ENCODE measurements around the gene MBLAC1. TPM values are rescaled to one million over a fixed set of nuclear protein-coding genes. Genes with fewer than 3 reads are reported as not detected.

The MBLAC1 gene
- total and polyA plus RNA-seq, 8 donors = 1.2 to 2.8 (median 1.7) TPM

- intact Hi-C loops (cut with DNase I) = no loop called here
- ATAC-seq (peak; percentile 93), DNase-seq (peak; percentile 75 to 98 (median 80))
Measured at GRCh38 chr7:100088621-100089457, 37.9 kb upstream of the MBLAC1 start, which contains the start of gene COPS6. Gene COPS6 (plus strand): TSS chr7:100088969. CDS start chr7:100088991, 22 bp downstream.

DNA sequence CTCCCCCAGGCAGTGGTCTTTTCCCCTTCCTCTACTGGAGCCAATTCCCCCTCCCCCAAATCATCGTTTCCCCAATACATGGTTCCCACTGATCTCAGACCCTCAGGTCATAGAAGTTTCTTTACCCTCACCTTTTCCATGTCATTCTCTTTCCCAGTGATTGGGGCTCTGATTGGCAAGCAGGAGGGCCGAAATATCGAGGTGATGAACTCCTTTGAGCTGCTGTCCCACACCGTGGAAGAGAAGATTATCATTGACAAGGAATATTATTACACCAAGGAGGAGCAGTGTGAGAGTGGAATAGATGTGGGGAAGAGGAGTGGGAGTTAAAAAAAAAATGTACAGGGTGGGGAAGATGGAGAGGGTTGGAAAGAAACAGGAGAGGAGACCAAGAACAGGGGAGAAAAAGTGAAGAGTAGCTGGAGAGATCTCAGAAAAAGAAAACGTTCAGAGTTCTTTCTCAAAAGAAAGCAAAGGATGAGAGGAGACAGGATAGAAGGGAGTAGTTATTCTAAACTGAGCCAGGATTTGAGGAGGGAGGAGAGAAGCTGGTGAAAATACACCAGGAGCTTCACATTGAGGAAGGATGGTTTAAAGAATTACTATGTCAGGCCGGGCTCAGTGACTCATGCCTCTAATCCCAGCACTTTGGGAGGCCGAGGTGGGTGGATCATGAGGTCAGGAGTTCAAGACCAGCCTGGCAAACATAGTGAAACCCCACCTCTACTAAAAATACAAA lies 37.1 kb upstream of the MBLAC1 start:
- no peak for DNase-seq
- intact Hi-C loops (cut with DNase I) = no loop called here
- H3K4me3 ChIP-seq = peak overlapping the region; percentile 88 to 90
- H3K27ac ChIP-seq = peak overlapping the region; percentile 72 to 83
- peaks cover 0 to 44% of the 10 kb centered on the region in 2 donors for H3K36me3 ChIP-seq
- H3K9me3 ChIP-seq = no peaks in the 10 kb centered on the region
- no peak for TF ChIP-seq CTCF (IDR thresholded peaks at IDR 0.05)
- no peaks in the 10 kb centered on the region for H3K27me3 ChIP-seq
- ATAC-seq = no peak
- H3K4me1 ChIP-seq = peaks cover 0 to 32% of the 10 kb centered on the region in 2 donors

More at GRCh38 chr7:100088621-100089457, 37.9 kb upstream of the MBLAC1 start, which contains the start of gene COPS6:
- Histone ChIP-seq H3K27me3 (no peaks in the 10 kb centered on the region), H3K27ac (peak within 1 kb of the TSS; percentile 72 to 83), H3K9me3 (no peaks in the 10 kb centered on the region), H3K36me3 (peaks cover 0 to 36% of the 10 kb centered on the region in 2 donors), H3K4me3 (peak within 1 kb of the TSS; percentile 88 to 90), H3K4me1 (peaks cover 0 to 32% of the 10 kb centered on the region in 2 donors)
- no peak for TF ChIP-seq CTCF (IDR thresholded peaks at IDR 0.05)

- ATAC-seq = no peak
- Histone ChIP-seq H3K4me3 (no peak overlapping the region), H3K36me3 (peaks cover 9 to 56% of the 10 kb centered on the region in 2 donors), H3K27ac (no peak overlapping the region), H3K4me1 (peaks cover 0 to 32% of the 10 kb centered on the region in 2 donors), H3K27me3 (no peaks in the 10 kb centered on the region), H3K9me3 (no peaks in the 10 kb centered on the region)
- no peak for DNase-seq
- intact Hi-C loops (cut with DNase I) = no loop called here
- TF ChIP-seq CTCF (IDR thresholded peaks at IDR 0.05) = no peak
Measured at GRCh38 chr7:100090527-100091410, 36.0 kb upstream of the MBLAC1 start.

GRCh38 chr7:100091411-100092181 lies 35.2 kb upstream of the MBLAC1 start:
- Histone ChIP-seq H3K27ac (no peak overlapping the region), H3K4me1 (peaks cover 0 to 32% of the 10 kb centered on the region in 2 donors), H3K27me3 (no peaks in the 10 kb centered on the region), H3K9me3 (no peaks in the 10 kb centered on the region), H3K36me3 (peaks cover 11 to 64% of the 10 kb centered on the region in 2 donors), H3K4me3 (no peak overlapping the region)
- DNase-seq (no peak), ATAC-seq (no peak)
- intact Hi-C loops (cut with DNase I) = no loop called here
- no peak for TF ChIP-seq CTCF (IDR thresholded peaks at IDR 0.05)

Data from left lung (tissue), 10 donors.